T-helper 2 cell treated with Interferon-gamma antibody and Interleukin-4, amounts not matched to agents 5 μg/mL and 100 μg/mL, for 36 hours (primary cell): ENCODE data around the gene ADAM15.
A peak's percentile ranks its signal among the peaks of the same experiment; 100 is the strongest.

Experiments used
- DNase-seq: peaks from one replicate; pipeline ENCODE4 v3.0.0; 2021; ENCODE audit warnings: low spot score
- H3K27ac Mint-ChIP-seq: one replicate; pipeline ENCODE4 v1.8.0; 2021; ENCODE audit warnings: mild to moderate bottlenecking, mixed read lengths
- H3K27me3 Mint-ChIP-seq: one replicate; pipeline ENCODE4 v1.8.0; 2021; ENCODE audit warnings: low read depth, mixed read lengths
- H3K36me3 Mint-ChIP-seq: one replicate; pipeline ENCODE4 v1.8.0; 2021; ENCODE audit warnings: low read depth, mixed read lengths
- H3K4me1 Mint-ChIP-seq: one replicate; pipeline ENCODE4 v1.8.0; 2021; ENCODE audit warnings: low read depth, mixed read lengths
- H3K4me3 Mint-ChIP-seq: one replicate; pipeline ENCODE4 v1.8.0; 2022; ENCODE audit warnings: mild to moderate bottlenecking, moderate library complexity, mixed read lengths
- H3K9me3 Mint-ChIP-seq: one replicate; pipeline ENCODE4 v1.8.0; 2021; ENCODE audit warnings: mixed read lengths

ADAM15 gene, protein sequence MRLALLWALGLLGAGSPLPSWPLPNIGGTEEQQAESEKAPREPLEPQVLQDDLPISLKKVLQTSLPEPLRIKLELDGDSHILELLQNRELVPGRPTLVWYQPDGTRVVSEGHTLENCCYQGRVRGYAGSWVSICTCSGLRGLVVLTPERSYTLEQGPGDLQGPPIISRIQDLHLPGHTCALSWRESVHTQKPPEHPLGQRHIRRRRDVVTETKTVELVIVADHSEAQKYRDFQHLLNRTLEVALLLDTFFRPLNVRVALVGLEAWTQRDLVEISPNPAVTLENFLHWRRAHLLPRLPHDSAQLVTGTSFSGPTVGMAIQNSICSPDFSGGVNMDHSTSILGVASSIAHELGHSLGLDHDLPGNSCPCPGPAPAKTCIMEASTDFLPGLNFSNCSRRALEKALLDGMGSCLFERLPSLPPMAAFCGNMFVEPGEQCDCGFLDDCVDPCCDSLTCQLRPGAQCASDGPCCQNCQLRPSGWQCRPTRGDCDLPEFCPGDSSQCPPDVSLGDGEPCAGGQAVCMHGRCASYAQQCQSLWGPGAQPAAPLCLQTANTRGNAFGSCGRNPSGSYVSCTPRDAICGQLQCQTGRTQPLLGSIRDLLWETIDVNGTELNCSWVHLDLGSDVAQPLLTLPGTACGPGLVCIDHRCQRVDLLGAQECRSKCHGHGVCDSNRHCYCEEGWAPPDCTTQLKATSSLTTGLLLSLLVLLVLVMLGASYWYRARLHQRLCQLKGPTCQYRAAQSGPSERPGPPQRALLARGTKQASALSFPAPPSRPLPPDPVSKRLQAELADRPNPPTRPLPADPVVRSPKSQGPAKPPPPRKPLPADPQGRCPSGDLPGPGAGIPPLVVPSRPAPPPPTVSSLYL

DNA sequence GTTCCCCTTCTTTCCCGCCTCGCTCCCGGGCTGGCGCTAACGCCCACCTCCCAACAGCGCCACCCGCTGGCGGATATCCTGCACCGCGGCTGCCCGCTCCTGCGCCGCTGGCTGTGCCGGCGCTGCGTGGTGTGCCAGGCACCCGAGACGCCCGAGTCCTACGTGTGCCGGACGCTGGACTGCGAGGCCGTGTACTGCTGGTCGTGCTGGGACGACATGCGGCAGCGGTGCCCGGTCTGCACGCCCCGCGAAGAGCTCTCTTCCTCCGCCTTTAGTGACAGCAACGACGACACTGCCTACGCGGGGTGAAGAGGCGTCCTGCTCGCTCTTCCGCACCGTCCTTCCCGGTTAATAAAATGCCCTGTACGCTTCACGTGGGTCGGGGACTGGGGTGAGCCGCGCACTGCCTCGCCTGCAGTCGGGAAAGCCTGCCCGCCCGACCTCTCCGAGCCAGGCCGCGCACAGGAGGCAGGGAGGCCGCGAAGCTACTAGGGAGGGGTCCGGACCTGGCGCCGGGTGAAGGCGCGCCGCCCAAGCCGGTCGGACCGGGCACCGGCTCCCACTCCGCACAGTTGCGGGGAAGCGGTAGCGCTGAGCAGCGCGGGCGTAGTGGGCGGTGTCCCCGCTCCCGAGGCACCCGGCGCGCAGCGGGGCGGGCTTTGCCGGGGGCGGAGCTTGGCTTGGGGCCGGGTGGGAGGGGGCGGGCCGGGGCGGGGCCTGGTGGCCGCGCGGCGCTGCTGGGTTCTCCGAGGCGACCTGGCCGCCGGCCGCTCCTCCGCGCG is at the start of gene ADAM15:
ADAM15 (plus strand) TSS at position 757 of the 782 bp plus-strand sequence. CDS start 71 bp downstream, outside the sequence.
- Mint-ChIP-seq H3K4me3 (peak within 1 kb of the TSS; percentile 88), H3K9me3 (no peaks in the 10 kb centered on the region), H3K27me3 (no peaks in the 10 kb centered on the region), H3K27ac (peak within 1 kb of the TSS; percentile 85), H3K4me1 (peaks cover 19% of the 10 kb centered on the region), H3K36me3 (peaks cover 3% of the 10 kb centered on the region)
- DNase-seq: peak; percentile 82

DNA sequence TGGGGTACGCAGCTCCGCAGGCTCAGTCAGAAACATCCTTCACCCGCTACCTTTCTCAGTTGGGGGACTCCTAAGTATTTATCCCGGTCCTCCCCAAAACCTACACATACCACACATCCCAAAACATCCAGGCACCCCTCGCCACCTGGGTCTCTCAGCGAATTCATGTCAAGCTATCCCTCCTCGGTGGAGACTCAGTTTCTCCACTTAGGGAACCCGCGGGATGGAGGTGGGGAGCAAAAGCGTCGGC is 49.8 kb upstream of the ADAM15 start:
- Mint-ChIP-seq H3K4me1 (peaks cover 42% of the 10 kb centered on the region), H3K36me3 (peaks cover 7% of the 10 kb centered on the region), H3K27ac (peak overlapping the region; percentile 93), H3K4me3 (peak overlapping the region; percentile 99), H3K9me3 (no peaks in the 10 kb centered on the region), H3K27me3 (no peaks in the 10 kb centered on the region)
- no peak for DNase-seq

GRCh38 chr1:155001675-155002463 is 49.2 kb upstream of the ADAM15 start:
- H3K27me3 Mint-ChIP-seq: no peaks in the 10 kb centered on the region
- H3K4me3 Mint-ChIP-seq: peak overlapping the region; percentile 99
- no peaks in the 10 kb centered on the region for H3K9me3 Mint-ChIP-seq
- peak overlapping the region; percentile 93 for H3K27ac Mint-ChIP-seq
- peak; percentile 99 for DNase-seq
- H3K36me3 Mint-ChIP-seq: peaks cover 7% of the 10 kb centered on the region
- H3K4me1 Mint-ChIP-seq: peaks cover 47% of the 10 kb centered on the region

GRCh38 chr1:155002464-155003226 is 48.5 kb upstream of the ADAM15 start, which contains the start of gene ZBTB7B:
Gene ZBTB7B, plus strand, starts transcription at chr1:155002802. Its CDS starts 11,859 bp downstream, at chr1:155014661.
- no peaks in the 10 kb centered on the region for H3K9me3 Mint-ChIP-seq
- no peaks in the 10 kb centered on the region for H3K27me3 Mint-ChIP-seq
- peak within 1 kb of the TSS; percentile 93 for H3K27ac Mint-ChIP-seq
- H3K36me3 Mint-ChIP-seq: peaks cover 7% of the 10 kb centered on the region
- peak within 1 kb of the TSS; percentile 99 for H3K4me3 Mint-ChIP-seq
- H3K4me1 Mint-ChIP-seq: peaks cover 46% of the 10 kb centered on the region
- DNase-seq: no peak

GRCh38 chr1:155003227-155003765 is 47.8 kb upstream of the ADAM15 start:
- Mint-ChIP-seq H3K4me1 (peaks cover 41% of the 10 kb centered on the region), H3K4me3 (peak overlapping the region; percentile 84), H3K36me3 (peaks cover 7% of the 10 kb centered on the region), H3K9me3 (no peaks in the 10 kb centered on the region), H3K27me3 (no peaks in the 10 kb centered on the region), H3K27ac (peak overlapping the region; percentile 91)
- no peak for DNase-seq

- Mint-ChIP-seq H3K4me3 (peak overlapping the region; percentile 84), H3K4me1 (peaks cover 43% of the 10 kb centered on the region)
These were observed 47.3 kb upstream of the ADAM15 start for GRCh38 chr1:155003766-155004351.

GRCh38 chr1:155004352-155005075 is 46.6 kb upstream of the ADAM15 start:
- no peaks in the 10 kb centered on the region for H3K27me3 Mint-ChIP-seq
- no peak for DNase-seq
- H3K4me1 Mint-ChIP-seq: peaks cover 39% of the 10 kb centered on the region
- peaks cover 13% of the 10 kb centered on the region for H3K36me3 Mint-ChIP-seq
- peak overlapping the region; percentile 91 for H3K27ac Mint-ChIP-seq
- no peaks in the 10 kb centered on the region for H3K9me3 Mint-ChIP-seq
- peak overlapping the region; percentile 84 for H3K4me3 Mint-ChIP-seq

More at GRCh38 chr1:155003766-155004351, 47.3 kb upstream of the ADAM15 start:
- peak overlapping the region; percentile 91 for H3K27ac Mint-ChIP-seq
- peaks cover 10% of the 10 kb centered on the region for H3K36me3 Mint-ChIP-seq
- DNase-seq: no peak
- no peaks in the 10 kb centered on the region for H3K27me3 Mint-ChIP-seq
- H3K9me3 Mint-ChIP-seq: no peaks in the 10 kb centered on the region

- no peak for DNase-seq
- H3K27ac Mint-ChIP-seq: peak overlapping the region; percentile 96
- H3K36me3 Mint-ChIP-seq: peaks cover 22% of the 10 kb centered on the region
- peaks cover 37% of the 10 kb centered on the region for H3K4me1 Mint-ChIP-seq
- no peaks in the 10 kb centered on the region for H3K9me3 Mint-ChIP-seq
- H3K4me3 Mint-ChIP-seq: peak overlapping the region; percentile 85
- no peaks in the 10 kb centered on the region for H3K27me3 Mint-ChIP-seq
These were observed 45.8 kb upstream of the ADAM15 start for GRCh38 chr1:155005076-155006011.

DNA sequence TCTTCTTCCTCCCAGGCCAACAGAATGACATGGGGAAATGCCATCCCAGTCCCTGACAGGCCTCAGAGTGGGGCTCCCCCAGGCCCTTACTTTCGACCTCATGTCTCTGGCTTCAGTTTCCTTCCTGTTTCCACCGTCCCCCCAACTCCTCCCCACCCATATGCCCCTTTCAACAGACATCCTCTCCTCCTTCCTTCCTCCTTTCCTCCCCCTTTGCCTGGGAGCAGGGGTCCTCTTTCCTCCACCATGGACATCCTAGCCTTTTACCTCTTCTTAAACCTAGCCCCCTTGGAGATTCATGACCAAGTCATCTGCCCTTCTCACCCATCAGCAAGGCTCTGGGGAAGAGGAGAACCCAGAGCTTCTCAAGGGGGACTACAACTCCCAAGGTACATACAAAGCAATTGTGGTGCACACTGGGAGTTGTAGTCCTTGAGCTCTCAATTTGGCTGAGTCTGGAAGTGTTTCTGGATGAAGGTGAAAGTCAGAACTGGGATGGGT is 44.5 kb upstream of the ADAM15 start:
- Mint-ChIP-seq H3K36me3 (peaks cover 28% of the 10 kb centered on the region), H3K4me1 (peaks cover 41% of the 10 kb centered on the region), H3K27me3 (no peaks in the 10 kb centered on the region), H3K27ac (peak overlapping the region; percentile 96), H3K9me3 (no peaks in the 10 kb centered on the region), H3K4me3 (peak overlapping the region; percentile 85)
- DNase-seq: peak; percentile 43

- H3K4me3 Mint-ChIP-seq: peak overlapping the region; percentile 85
- H3K27me3 Mint-ChIP-seq: no peaks in the 10 kb centered on the region
- no peaks in the 10 kb centered on the region for H3K9me3 Mint-ChIP-seq
- no peak for DNase-seq
- peaks cover 46% of the 10 kb centered on the region for H3K4me1 Mint-ChIP-seq
- H3K27ac Mint-ChIP-seq: peak overlapping the region; percentile 68
- peaks cover 32% of the 10 kb centered on the region for H3K36me3 Mint-ChIP-seq
These were observed 43.8 kb upstream of the ADAM15 start for GRCh38 chr1:155007251-155007828.
